ENCODE measurements around the gene PCIF1.
"Not testable (repeated sequence)": the region's sequence is repeated elsewhere in the genome, so short reads cannot be mapped to it uniquely, and the experiment has no call there.

Gene PCIF1

GRCh38 chr20:45981261-45981660 is 46.8 kb downstream of the PCIF1 start:
- no peak for FAIRE-seq

DNA sequence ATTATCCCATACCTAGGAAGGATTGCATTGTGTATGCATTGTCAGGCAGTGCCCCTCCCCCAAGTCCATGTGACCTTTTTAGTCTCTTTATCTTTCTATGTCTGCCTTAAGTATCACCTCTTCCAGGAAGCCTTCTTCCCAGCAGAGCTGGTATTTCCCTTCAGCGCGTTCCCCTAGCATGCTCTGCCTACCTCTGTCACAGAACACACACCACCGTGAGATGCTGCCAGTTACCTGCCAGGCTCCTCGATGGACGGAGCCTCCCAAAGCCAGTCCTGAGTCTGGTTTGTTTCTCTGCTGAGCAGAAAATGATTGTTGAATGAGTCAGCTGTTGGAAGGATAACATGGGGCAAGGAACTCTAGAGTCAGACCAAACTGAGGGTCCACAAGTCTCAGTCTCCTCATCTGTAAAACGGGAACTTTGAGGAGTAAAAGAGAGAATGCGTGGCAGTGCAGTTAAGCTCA is 48.8 kb downstream of the PCIF1 start:
- FAIRE-seq (no peak), DNase-seq (ENCODE audit: extremely low spot score, insufficient read length, low read depth) (no peak)

More at GRCh38 chr20:45981261-45981660, 46.8 kb downstream of the PCIF1 start:
- DNase-seq (ENCODE audit: extremely low spot score, insufficient read length, low read depth) = no peak

GRCh38 chr20:45985573-45985972 is 51.1 kb downstream of the PCIF1 start:
- FAIRE-seq (no peak), DNase-seq (ENCODE audit: extremely low spot score, insufficient read length, low read depth) (no peak)

DNA sequence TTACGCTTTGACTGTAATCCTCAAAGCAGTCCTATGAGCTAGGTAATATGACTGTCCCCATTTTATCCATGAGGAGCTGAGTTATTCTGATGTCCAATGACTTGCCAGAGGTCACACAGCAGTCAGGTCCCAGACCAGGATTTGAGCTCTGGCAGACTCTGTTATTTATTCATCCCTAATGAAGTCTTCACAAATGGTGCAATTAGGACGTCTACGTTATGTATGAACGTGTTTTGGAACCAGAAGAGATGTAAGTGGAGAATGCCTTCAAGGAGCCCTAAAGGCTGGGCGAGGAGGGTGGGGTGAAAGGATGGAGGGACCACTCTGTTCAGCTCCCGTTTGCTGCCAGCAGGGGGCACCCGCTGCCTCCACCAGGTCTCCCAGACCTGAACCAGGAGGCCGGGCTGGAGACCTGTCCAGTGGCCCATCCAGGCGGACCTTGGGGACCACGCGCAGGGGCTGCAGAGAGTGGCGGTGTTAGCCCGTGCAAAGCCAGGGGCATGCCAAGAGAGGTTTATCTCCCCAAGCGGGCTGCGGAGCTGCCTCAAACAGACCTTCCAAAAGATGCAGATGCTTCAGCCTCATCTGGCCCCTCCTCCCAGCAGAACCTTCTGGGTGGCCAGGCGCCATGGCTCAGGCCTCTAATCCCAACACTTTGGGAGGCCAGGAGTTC is 52.8 kb downstream of the PCIF1 start:
- peak; percentile 69 for FAIRE-seq

GRCh38 chr20:45988830-45989229 is 54.3 kb downstream of the PCIF1 start:
- FAIRE-seq; DNase-seq (ENCODE audit: extremely low spot score, insufficient read length, low read depth): not testable (repeated sequence)

More for the DNA sequence above, 52.8 kb downstream of the PCIF1 start:
- peak; percentile 64 for DNase-seq (ENCODE audit: extremely low spot score, insufficient read length, low read depth)

- DNase-seq (ENCODE audit: extremely low spot score, insufficient read length, low read depth) (no peak), FAIRE-seq (no peak)
Measured at GRCh38 chr20:45991616-45992015, 57.1 kb downstream of the PCIF1 start.

- FAIRE-seq (peak; percentile 33), DNase-seq (ENCODE audit: extremely low spot score, insufficient read length, low read depth) (no peak)
Measured at GRCh38 chr20:45993197-45993951, 58.9 kb downstream of the PCIF1 start.

DNA sequence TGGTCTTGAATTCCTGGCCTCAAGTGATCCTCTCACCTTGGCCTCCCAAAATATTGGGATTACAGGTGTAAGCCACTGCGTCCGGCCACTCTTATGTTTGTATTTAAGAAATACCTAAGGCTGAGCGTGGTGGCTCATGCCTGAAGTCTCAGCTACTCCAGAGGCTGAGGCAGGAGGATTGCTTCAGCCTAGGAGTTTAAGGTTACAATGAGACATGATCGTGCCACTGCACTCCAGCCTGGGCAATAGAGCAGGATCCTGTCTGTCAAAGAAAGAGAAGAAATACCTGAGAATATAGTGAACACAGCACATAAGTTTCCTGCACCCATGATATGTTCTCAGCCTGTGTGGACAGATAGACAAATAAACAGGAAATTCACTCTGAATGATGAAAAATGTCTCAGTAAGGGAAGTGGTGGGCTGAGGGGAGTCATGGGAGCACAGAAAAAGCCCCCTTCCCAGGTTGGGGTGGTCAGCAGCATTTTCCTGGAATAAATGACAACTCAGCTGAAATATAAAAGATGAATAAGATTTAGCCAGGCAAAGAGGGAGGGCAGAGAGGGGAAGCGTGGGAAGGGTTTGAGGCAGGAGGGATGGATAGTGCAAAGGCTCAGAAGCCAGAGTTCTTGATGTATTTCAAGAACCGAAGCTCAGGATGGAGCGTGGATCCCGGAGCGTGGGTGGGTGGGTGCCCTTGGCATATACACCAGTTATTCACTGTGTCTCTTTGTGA is 60.4 kb downstream of the PCIF1 start:
- no peak for DNase-seq (ENCODE audit: extremely low spot score, insufficient read length, low read depth)
- FAIRE-seq = no peak

DNA sequence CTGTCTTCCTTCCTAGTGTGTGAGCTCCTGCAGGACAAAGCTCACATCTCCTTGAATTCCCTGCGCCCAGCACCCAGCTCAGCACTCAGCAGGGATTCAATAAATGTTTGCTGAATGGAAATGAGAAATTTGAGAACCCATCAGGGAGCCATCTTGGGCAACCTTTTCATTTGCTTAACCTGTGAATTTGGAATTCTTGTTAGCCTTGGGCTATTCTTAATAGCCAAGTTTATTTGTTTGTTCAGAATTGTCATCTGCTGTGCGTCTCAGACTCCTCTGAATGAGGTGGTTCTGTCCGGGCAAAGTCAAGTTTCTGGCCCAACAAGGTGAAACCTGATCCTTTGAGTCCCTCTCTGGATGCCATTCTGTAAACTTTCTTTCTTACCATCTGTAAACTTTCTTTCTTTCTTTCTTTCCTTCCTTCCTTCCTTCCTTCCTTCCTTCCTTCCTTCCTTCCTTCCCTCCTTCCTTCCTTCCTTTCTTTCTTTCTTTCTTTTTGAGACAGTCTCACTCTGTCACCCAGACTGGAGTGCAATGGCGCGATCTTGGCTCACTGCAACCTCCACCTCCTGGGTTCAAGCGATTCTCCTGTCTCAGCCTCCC is 61.1 kb downstream of the PCIF1 start:
- FAIRE-seq; DNase-seq (ENCODE audit: extremely low spot score, insufficient read length, low read depth): not testable (repeated sequence)

- DNase-seq (ENCODE audit: extremely low spot score, insufficient read length, low read depth) (no peak), FAIRE-seq (no peak)
Measured at GRCh38 chr20:45997187-45997586, 62.7 kb downstream of the PCIF1 start.

Data from GM18507 (cell line).